ENCODE results near the gene GMEB2.
"Not testable (repeated sequence)": the region's sequence is repeated elsewhere in the genome, so short reads cannot be mapped to it uniquely, and the experiment has no call there.

The GMEB2 gene

DNA sequence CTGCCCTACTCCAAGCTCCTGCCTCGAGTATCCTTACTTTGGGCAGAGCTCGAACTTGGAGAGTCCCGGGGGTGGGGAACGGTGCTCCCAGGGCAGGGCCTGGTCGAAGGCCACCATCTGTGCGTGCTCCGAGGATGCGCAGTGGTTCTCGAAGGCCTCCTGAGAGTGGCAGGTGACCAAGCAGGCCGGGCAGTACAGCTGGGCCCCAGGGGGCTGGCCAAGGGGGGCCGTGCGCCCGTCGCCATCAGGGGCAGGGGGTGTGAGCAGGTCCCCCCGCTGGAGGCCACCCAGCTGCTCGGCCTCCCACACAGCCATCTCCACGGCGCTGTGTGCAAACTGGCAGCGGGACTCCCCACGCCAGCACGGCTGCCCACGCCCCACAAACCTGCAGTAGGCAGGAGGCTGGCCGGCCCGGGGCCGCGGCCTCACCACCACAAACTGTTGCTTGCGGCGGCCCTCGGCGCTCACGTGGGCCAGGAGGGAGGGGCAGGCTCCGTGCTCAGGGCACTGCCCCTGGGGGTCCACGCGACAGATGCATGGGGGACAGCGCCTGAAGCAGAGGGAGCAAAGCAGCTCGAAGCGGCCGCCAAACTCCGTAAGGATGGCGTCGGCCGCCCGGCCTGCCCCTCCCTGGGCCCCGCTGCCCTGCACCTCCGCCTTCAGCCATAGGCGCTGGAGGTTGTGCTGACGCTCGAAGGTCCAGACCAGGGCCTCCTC lies 54.7 kb downstream of the GMEB2 start:
- DNase-seq (ENCODE audit: low spot score) = no peak

DNA sequence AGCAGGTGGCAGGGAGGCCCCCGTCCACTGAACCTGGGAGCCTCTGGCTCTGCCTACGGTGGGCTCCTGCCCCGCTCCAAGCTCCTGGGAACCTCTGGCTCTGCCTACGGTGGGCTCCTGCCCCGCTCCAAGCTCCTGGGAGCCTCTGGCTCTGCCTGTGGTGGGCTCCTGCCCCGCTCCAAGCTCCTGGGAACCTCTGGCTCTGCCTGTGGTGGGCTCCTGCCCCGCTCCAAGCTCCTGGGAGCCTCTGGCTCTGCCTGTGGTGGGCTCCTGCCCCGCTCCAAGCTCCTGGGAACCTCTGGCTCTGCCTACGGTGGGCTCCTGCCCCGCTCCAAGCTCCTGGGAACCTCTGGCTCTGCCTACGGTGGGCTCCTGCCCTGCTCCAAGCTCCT lies 55.8 kb downstream of the GMEB2 start:
- DNase-seq (ENCODE audit: low spot score) = not testable (repeated sequence)

DNA sequence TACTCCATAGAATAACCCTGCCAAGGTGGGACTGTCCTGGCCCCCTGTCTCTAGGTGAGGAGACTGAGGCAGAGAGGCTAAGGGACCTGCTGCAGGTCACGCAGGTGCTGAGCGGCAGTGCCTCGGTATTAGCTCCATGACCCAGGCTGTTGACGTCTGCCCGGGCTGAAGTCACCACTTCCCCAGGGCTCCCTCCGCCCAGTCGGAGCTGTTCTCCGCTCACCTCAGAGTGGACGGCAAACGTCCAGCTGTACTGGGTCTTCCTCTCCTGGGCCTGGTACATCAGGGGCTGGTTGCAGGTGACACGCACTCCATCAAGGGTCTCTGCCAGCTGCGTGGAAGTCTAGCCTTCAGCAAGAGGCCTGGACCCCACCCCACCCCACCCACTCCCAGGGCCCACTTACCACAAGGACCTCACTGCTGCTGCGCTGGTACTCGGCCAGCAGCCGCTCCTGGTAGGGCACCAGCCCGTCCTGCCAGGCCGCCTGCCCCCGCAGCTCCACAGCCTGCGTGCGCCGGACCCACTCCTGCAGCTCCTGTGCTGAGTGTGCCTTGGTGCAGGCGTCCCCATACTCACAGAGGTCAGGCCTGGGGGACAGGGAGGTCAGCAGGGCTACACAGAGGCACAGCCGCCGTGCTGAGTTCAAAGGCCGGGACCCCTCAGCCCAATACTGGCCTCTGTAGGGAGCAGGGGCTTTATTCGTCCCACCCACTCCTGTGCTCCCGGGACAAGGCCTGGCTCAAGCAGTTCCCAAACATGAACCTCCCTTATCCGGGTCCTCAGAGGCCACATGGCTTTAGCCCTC lies 56.4 kb downstream of the GMEB2 start:
- DNase-seq (ENCODE audit: low spot score) = no peak

DNA sequence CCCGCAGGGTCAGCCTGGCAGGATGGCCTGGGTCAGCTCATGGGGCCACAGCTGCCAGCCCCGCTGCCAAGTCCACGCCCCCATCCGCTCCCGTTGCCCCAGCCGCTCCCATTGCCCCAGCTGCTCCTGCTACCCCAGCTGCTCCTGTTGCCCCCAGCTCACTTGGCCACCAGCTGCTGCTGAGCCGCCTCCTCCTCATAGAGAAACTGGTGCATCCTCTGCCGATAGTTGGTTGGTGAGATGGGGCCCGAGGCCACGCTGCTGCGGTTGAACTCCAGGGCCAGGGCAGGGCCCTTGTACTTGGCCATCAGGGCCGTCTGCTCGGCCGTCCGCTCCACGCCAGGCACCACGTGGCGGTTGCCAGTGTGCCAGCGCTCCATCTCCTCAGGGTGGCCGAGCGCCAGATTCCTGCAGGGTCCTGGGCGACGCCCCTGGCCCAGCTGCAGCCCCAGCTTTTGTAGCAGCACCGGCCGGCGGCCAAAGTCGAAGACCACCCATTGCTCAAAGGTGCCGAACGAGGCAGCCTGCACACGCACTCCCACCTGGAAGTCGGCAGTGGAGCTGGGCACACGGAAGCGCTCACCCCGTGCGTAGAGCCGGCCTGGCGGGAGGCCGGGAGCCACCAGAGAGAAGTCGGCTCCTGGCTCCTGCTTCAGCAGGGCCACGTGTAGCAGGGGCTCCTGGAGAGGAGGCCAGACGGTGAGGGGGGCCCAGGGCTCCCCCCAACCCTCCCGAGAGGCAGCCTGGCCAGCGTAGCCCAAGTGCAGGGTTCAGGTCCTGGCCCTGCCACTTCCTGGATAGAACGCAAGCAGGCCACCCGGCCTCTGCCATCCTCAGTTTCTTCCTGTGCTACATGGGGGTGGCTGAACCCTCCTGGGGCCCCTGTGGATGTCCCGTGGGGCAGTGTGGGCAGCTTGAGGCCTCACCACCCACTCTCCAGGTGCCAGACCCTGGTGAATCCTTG lies 57.6 kb downstream of the GMEB2 start:
- DNase-seq (ENCODE audit: low spot score) = no peak

DNA sequence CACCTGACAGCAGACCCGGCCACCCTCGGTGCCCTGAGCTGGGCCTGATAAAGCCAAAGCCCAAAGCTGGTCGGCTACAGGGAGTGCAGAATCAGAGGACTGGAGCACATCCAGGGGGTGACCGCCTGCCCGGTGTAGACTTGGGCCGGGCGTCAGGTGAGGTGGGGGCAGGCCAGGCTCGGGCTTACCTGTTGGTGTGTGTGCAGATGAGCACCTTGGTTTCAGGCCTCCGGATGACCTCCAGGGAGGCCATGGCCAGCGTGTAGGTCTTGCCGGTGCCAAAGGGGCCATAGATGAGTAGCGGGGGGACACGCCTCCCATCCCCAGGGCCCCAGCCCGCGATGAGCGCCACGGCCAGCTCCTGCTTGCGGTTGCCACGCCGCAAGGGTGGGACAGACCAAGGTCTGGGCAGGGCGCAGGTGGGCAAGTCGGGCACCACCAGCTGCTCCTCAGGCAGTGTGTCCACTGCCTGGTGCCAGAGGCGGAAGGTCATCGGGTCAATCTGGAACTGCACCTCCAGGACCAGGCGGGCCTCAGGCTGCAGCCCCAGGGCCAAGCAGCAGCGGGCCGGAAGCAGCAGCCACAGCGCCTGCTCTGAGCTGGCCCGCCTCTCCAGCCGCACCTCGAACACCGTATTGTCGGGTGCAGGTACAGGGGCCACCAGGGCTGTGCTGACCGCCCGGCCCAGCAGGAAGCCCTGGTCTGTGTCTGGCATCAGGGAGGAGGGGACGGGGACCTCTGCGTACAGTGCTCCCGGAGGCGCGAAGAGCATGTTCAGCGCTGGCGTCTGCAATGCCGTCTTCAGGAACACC lies 58.5 kb downstream of the GMEB2 start:
- DNase-seq (ENCODE audit: low spot score) = no peak

DNA sequence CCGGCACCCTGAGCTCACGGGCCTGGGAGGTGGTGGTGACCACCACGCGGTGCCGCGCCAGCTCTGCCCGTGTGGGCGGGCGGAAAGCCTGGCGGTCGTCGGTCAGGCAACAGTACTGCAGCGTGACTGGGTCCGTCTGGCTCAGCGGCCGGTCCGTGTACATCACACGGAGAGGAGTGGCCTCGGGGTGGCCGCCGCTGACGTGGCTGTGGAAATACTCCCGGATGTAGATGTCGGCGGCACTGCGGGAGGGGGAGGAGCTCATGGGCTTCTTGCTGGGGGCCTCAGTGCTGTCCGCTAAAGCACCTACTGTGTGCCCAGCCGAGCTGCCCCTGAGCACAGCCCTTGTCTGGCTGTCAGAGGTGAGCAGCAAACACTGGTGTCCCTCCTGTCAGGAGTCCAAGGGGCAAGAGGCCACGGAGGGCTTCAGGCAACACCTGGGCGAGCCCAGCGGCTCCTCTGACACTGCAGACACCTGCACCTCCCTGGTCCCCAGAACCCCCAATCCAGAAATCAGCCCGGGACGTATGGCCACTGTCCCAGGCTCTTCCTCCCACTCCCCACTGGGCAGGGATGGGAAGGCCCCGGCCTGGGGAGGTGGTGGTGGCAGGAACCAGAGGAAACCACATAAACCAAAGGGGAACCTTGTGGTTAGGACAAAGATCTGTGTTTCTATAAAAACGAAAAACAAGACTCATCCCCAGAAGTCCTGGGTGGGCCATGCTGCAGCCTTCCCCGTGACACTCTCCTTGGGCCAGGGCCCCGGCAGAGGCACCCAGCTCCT lies 59.3 kb downstream of the GMEB2 start:
- DNase-seq (ENCODE audit: low spot score) = no peak

DNA sequence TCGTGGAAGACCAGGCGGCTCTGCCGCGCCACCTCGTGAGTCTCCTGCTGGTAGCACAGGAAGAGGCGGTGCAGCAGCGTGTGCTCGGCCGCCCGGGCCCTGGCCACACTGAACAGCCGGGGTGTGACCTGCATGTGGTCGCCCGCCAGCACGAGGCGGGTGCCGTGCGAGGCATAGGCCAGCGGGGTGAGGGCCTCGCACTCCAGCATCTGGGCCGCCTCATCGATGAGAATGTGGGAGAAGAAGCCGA lies 59.8 kb downstream of the GMEB2 start:
- DNase-seq (ENCODE audit: low spot score) = no peak

DNA sequence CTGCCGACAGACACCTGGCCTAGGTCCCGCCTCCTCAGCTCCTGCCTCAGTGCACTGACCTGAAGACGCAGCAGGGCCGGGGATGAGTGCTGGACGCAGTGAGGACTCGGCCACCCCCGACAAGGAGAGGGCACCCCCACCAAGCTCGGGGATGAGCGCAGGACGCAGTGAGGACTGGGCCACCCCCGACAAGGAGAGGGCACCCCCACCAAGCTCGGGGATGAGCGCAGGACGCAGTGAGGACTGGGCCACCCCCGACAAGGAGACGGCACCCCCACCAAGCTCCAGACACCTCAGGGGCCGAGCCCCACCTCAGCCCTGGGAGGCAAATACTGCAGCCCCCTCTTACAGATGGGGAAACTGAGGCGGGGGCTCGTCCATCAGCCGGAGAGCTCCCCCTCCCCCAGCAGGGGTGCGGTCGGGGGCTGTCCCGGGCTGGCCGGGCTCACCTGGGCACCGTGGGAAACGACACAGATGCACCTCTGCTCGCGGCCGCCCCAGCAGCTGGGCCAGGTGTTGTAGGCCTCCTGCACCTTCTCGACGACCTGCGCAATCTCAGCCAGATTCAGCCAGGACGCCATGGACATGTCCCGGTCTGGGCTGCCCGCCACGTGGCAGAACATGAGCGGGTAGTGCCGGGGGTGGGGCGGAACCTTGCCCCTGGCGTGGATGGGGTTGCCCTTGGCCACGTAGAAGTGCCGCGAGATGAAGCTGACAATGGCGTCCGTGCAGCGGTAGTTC lies 60.3 kb downstream of the GMEB2 start:
- DNase-seq (ENCODE audit: low spot score) = no peak

DNA sequence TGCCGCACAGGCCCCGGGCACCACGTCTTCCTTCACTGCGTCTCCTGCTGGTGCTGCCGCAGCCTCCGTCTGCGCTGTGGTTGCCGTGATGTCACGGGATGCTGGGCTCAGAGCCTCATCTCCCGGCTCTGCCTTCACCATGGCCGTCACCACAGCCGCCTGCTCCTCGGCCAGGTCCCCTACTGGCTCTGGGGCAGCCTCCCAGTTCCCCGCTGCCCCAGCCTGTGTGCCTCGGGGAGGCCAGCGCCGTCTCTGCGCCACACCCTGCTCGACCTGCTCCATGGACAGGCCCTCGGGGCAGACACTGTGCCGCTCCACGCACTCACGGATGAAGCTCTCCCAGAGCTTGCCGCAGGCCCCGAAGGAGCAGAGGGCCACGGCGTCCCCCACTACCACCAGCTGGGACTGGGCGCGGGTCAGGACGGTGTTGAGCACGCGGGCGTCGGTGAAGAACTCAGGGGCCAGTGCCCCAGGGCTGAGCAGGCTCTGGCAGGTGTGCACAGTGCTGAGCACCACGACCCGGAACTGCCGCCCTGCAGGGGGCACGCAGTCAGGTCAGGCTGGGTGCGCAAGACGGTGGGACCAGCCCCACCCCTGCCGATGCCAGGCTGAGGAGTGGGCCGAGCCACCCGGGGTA lies 61.1 kb downstream of the GMEB2 start:
- DNase-seq (ENCODE audit: low spot score) = no peak

DNA sequence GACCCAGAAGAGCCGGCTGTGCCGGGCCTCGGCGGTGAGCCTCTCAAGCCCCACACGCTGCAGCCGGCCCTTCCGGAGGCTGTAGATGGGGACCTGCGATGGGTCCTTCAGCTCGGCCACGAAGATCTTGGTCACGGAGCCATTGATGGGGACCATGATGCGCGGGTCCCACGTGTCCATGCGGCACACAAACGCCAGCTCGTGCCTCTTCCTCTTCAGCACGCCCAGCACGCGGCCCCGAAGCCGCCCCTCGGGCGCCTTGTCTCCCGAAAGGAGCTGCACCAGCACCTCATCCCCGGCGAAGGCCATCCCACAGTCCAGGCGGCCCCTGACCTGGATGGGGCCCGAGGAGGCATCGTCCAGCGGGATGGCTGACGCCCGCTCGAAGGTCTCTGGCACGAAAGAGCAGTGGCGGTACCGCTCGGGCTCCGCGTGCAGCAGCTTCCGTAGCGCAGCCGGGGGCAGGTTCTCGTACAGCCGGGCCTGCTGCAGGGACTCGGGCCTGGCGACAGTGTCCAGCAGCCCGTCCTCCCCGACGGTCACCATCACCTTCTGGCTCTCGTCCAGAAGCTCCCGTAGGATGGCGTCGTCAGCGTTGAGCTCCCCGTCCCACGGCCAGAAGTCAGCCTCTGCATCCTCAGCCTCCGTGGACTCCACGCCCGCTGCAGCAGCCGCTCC lies 61.7 kb downstream of the GMEB2 start:
- DNase-seq (ENCODE audit: low spot score) = no peak

DNA sequence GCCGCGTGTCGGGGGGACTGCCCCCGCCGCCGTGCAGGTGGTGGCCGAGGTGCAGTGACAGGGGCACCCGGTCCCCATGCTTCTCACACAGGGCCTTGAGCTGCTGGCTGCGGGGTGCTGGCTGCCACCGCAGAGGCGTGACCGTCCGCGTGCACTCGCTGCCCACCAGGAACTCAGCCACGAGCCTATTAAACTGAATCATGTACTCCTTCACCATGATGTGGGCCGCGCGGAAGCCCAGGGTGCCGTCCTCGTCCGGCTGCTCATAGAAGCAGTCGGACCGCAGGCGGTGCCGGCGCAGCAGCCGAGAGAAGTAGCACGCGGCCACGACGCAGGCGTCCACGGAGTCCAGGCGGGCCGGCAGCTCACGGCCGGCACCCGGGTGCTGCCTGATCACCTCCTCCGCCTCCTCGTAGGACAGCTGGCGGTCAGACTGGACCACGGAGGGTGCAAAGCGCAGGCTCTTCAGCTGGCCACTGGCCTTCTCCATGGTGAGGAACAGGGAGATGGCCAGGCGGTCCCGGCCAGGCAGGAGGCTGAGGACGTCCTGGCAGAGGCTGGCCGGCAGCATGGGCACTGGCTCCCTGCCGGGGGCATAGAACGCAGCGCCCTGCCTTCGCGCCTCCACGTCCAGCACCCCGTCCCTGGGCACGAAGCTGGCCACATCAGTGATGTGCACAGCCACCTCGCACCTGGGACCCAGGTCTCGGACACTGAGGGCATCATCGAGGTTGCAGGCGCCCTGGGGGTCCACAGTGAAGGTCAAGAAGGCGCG lies 62.7 kb downstream of the GMEB2 start:
- DNase-seq (ENCODE audit: low spot score) = no peak

DNA sequence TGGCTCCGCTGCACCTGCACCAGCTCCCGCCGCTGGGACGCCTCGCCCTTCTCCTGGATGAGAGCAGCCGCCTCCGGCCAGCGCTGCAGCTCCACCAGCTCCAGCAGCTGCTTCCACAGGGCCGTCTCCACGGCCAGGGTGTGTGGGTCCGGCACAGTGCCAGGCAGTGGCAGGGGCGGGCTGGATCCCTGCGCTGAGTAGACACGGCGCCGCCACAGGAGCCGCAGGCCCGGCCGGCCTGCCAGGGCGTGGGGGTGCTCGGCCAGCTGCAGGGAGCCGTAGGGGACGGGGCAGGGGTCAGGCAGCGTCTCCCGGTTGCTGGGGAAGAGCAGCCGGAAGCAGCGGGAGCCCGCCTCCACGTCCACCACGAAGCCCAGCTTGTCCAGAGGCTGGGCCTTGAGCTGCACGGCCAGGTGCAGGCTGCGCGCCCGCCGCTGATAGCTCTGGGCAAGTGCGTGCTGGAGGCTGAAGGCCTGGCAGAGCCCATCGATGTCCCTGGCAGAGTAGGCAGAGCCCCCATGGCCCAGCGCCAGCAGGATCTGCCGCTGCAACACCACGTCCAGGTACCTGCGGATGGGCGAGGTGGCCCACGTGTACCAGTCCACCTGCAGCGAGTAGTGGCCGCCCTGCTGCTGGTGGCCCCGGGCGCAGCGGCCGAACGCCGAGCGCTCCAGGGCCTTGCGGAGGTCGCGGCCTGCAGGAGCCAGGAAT lies 63.5 kb downstream of the GMEB2 start:
- no peak for DNase-seq (ENCODE audit: low spot score)

DNA sequence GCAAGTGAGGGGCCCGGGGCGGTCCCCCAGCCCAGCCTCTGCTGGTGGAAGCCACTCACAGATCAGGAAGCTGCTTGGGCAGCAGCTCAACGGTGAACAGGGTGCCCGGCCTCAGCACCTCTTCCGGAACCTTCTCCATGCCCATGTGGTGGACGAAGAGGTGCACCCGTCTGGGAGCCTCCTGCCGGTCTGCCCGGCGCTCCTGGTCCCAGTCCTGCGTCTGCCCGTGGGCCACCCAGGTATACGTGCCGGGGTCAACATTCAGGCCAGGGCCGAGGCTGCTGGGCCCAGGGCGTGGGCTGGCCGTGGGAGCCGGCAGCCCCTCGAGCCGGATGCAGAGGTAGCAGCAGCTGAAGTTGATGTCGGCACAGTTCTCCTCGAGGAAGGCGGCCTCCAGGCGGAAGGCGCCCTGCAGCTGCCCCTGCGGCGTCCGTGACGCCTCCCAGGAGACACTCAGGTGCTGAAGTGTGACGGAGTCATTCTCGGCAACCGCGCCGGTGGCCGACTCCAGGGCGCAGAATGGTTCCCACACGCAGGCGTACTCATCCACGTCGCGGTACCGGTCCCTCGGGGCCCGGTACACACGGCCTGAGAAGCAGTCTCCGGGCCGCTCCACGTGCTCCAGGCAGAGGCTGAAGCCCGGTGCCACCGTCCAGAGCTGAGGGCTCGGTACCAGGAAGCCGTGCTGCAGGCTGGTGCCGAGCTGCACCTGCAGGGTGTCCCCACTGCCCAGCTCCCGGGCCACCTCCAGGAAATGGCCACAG lies 64.3 kb downstream of the GMEB2 start:
- DNase-seq (ENCODE audit: low spot score) = no peak

DNA sequence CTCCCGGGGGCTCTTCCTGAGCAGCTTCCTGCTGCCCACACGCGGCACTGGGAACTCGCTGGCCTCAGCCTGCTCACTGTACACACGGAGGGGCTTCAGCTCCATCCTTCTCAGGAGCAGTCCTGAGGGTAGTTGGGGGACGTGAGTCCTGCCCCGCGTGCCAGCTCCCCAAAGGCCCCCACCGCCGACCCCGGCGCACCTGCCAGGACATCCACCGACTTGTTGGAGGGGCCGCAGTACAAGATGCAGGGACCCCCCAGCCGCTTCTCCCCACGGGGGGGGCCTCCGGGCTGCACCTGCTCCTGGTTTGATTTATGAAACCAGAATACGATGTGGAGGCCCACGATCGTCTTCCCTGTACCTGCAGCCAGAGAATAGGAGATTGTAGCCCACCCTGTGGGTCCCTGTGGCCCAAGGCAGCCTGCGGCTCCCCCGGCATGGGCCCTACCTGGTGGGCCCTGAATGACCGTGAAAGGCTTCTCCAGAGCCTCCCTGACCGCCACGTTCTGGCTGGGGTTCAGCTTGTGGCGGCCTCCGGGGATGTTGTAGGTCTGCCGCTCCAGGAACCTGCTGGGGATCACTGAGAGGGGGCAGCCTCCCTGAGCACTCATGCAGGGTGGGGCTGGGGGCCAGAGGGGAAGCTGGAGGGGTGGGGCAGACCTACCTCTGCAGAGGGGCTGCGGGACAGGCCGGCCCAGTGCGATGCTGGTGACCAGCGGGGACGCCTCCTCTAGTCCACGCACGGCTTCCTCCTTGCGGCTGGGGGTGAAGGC lies 65.1 kb downstream of the GMEB2 start:
- no peak for DNase-seq (ENCODE audit: low spot score)

DNA sequence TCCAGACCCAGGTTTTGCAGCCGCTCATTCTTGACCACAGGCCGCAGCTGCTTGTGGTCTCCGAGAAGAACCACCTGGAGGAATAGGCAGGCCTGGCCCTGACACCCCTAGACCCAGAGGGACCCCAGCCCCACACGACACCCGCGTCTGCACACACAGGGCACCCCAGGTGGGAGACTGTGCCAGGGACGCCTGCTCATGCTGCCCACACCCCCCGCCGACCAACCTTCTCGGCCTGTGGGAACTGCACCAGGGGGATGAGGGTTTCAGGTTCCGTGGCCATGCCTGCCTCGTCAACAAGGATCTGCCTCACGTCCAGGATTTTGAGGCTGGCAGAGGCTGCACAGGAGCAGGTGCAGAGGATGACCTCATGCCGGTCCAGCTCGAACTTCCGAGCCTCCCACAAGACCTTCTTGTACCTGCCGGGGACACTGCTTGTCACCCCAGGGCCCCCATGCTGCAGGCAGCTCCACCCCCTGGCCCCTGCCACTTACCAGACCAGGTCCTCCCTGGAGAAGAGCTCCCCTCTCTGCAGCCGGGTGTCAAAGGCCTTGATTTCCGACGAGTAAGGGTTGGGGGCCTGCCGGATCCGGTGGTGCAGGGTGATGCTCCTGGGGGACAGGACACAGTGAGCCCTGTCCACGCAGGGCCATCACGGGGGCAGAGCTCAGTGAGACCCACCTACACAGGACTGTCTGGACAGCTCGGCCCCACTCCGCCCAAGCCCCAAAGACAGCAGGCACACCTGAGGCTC lies 65.9 kb downstream of the GMEB2 start:
- DNase-seq (ENCODE audit: low spot score) = no peak
